H54 (cell line): ENCODE results near the gene DENND5B.
"Not testable (repeated sequence)": the region's sequence is repeated elsewhere in the genome, so short reads cannot be mapped to it uniquely, and the experiment has no call there.

ENCODE experiments used
- DNase-seq: peaks from one replicate; pipeline ENCODE4 v3.0.0; 2011; ENCODE audit warnings: low spot score, mixed read lengths; ENCODE audit not compliant: insufficient read length
- FAIRE-seq: peaks from 3 replicates; lab custom pipeline; 2011; peaks lifted over from hg19 to GRCh38; lab: Jason Lieb, UNC
- POLR2A ChIP-seq: IDR thresholded peaks from 2 replicates; pipeline ENCODE4 v1.6.1; 2011; ENCODE audit warnings: low read depth, mild to moderate bottlenecking, low read length

DENND5B gene

DNA sequence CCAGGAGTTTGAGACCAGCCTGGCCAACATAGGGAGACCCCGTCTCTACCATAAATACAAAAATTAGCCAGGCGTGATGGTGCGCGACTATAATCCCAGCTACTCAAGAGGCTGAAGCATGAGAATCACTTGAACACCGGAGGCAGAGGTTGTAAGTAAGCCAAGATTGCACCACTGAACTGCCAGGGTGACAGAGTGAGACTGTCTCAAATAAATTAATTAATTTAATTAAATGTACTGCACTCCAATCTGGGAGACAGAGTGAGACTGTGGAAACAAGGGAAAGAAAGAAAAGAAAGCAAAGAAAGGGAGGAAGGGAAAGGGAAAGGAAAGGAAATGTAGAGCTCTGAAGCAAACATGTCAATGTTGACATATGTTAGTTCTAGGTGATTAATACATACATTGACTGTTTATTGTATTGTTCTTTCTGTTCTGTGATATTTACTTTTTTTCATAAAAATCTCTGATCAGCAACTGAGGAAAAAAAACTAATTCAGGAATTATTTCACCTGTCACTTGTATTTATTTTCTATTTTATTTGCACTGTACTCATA, 99.6 kb downstream of the DENND5B start:
- no peak for TF ChIP-seq POLR2A
- DNase-seq, result no peak
- peak; percentile 27 for FAIRE-seq

DNA sequence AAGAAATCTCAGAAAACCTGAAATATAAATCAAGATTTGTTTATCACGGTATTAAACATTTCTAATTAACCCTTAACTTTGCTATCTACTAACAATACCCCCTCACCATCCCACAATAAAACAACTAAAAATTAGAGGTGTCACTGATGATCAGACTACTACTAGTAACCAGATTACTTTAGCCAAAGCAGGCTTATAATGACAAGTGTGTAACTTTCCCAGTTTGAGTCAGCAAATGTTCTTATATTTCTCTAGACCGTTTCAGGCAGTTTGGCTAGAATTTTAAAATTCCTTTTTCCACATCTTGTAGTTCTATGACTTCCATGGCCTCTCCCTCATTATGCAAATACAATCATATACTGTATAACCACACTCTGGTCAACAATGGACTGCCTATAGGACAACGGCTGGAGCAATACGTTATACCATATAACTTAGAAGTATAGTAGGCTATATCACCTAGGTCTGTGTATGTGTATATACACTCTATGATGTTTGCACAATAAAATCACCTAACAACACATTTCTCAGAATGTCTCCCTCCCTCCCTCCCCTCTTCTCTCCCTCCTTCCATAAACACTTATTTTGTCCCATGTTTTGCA, 102.1 kb downstream of the DENND5B start:
- DNase-seq (no peak), FAIRE-seq (no peak)
- no peak for TF ChIP-seq POLR2A

DNA sequence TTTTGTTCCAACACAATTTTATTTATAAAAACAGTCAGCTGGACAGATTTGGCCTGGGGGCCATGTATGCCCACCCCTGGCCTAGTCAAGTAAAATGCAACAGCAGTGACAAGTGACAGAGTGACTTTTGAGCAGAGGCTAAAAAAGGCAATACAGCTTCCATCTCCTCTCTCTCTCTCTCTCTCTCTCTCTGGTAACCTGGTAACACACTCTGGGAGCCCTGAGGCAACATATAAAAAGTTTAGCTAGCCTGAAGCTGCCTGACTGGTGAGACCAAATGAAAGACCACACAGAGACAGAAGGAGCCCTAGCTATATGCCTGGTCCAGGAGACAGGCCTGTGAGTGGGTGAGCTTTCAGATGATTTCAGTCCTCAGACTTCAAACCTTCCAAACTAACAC, 105.4 kb downstream of the DENND5B start:
- DNase-seq (no peak), FAIRE-seq (no peak)
- no peak for TF ChIP-seq POLR2A

DNA sequence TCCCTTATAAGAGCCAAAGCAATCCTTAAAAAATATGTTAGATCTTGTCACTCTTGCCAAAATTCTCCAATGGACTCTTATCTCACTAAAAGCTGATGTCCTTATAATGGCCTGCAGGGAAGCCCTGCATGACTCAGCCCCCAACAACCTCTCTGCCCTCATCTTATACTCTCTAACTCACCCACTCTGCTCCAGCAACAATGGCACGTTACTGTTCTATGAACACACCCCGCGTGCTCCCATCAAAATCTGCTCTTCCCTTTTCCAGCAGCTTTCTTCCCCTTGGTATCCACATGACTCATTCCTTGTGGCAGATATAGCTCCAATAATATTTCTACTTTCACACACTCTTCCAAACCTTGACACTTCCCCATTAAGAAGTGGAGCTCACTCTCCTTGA, 108.1 kb downstream of the DENND5B start:
- DNase-seq (peak; percentile 40), FAIRE-seq (peak; percentile 88)
- no peak for TF ChIP-seq POLR2A

DNA sequence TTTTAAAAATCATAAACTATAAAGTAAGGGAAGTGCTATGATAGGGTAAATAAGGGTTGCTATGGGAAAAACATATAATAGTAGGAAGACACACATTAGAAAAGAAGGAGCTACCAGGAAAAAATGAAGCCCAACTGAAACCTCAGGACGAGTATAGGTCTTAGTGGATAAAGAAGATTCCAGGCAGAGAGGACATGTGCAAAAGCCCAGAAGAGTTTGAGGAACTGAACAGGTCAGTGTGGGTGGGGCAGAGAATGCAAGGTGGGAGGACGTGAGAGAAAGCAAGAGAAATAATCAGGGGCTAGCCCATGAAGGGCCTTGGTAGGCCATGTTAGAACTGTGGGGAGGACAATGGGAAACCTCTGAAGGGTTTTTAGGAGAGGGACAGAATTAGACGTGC, 109.5 kb downstream of the DENND5B start:
- TF ChIP-seq POLR2A, result no peak
- no peak for FAIRE-seq

DNA sequence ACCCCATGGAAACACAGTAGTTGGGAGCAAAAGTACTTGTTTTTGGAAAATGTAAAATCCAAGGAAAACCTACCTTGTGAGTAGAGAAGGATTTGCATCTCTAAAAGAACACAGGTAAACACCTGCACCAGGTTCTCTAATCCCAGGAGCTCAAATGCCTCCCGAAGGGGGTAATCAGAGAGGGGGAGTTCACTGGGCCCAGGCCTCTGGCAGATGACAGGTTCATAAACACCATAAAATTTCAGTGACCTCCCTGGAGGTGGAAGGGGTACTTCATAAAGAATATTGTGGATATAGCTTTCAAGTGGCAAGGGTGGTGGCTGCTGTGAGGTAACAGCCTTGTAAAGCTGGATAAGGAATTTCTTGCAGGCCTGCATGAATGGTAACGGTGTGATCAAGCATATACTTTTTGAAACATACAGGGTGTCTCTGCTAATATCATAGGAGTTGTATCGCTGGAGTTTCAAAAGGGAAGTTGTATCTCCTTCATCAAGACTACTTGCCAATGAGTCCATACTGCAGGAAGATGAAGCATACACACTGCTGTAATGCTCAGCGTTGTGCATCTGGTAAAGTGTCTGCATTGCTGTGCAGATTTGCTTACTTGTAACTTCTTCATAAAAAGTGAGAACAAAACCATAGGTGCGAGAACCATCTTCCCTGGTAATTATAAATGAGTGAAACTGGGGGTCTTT, 111.3 kb downstream of the DENND5B start:
- no peak for DNase-seq
- FAIRE-seq, result no peak
- no peak for TF ChIP-seq POLR2A

More for the DNA sequence above, 109.5 kb downstream of the DENND5B start:
- DNase-seq, result no peak

DNA sequence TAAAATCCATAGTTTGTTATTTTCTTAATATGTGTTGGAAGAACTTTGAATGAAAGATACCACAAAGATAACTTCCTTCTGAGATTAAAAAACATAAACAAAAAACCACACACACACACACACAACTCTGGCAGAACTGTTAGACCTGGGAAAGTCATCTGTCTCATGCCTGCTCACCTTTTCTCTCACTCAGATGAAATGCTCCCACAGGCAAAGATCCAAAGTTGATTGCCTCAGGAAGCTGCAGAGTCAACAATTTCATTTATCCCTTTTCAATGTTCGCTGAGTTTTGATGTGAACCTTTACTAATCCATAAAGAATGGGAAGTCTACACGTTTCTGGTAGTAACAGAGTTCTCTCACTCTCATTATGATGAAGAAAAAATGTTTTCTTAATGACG, 112.0 kb downstream of the DENND5B start:
- no peak for TF ChIP-seq POLR2A
- DNase-seq, result no peak
- no peak for FAIRE-seq

DNA sequence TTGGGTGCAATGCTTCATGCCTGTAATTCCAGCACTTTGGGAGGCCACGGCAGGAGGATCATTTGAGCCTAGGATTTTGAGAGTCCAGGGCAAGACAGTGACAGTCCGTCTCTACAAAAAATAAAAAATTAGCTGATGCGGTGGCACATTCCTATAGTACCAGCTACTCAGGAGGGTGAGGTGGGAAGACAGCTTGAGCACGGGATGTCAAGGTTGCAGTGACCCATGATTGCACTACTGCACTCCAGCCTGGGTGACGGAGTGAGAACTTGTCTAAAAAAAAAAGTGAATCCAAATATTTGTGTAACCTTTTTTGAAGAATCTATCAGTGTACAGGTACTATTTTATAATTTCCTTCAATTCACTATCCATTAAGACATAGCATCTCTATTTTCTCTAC, 112.5 kb downstream of the DENND5B start:
- DNase-seq, result no peak
- no peak for FAIRE-seq
- TF ChIP-seq POLR2A, result no peak

DNA sequence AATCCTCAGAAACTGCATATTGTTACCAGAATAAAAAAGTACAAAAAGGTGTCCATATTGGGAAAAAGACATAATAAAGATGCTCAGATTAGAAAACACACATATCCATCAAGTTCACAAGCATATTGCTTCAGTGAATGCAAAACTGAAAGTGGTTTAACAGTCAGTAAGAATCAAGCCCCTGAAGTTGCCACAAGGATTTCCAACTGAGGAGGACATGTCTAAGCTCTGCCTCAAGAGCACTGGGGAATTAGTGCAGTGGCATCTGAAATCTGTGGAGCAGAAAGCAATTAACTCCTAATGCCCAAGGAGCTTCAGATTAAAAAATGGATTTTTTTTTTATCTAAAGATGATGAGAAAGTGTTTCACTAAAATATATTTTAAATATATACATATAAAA, 113.2 kb downstream of the DENND5B start:
- FAIRE-seq (no peak), DNase-seq (no peak)
- TF ChIP-seq POLR2A, result no peak

DNA sequence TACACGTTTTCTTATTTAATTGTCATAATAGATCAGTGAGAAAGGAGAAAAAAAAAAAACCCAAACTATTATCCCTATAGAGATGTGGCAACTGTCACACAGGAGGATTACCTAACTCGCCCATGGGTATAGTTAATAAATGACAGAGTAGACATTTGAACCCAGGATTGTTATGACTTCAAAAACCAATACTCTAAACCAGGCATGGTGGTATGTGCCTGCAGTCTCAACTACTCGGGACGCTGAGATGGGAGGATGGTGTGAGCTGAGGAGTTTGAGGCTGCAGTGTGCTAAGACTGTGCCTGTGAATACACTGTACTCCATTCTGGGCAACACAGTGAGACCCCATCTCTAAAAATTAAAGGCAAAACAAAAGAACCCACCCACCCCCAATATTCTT, 114.5 kb downstream of the DENND5B start:
- FAIRE-seq (no peak), DNase-seq (no peak)
- no peak for TF ChIP-seq POLR2A

DNA sequence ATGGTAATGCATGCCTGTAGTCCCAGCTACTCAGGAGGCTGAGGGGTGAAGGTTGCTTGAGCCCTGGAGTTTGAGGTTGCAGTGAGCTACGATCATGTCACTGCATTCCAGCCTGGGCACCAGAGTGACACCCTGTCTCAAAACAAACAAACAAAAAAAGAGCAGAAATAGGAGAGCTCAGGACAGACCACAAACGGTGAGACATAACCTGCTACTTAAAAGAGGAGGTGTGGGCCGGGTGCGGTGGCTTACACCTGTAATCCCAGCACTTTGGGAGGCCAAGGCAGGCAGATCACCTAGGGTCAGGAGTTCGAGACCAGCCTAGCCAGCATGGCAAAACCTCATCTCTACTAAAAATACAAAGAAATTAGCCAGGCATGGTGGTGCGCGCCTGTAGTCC, 115.3 kb downstream of the DENND5B start:
- not testable (repeated sequence) for DNase-seq, FAIRE-seq

DNA sequence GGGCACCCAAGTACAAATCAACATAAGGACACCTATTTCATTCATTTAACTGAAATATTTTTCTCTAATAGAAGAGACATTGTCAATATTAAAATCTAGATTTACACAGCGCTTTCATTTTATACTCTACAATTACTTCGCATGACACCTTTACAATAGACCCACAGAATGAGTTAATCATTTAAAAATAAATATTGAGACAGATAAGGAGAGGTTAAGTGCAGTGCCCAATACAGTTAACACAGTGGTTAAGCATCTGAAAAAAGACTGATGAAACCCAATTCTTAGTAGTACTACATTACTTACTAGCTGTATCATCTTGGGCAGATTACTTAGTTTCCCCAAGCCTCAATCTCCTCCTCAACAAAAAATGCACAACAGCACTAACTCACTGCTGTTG, 116.2 kb downstream of the DENND5B start:
- no peak for TF ChIP-seq POLR2A
- DNase-seq, result no peak
- no peak for FAIRE-seq

DNA sequence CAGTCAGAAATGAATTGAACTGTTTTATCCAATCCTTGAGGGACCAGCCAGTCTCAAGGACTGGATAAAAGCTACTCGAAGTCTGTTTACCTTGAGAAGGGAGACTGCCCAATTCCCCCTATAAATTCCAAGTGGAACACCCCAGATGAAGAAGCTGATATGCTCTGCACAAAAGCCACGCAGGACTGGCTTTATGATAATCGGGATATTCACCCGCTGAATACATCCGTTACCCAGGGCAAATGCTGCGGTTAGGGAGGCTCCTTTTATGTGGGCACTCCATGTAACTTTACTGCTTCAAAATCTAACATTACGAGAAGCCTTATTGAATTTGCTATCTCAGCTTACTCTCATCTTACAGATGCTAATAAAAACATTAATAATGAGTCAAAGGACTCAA, 119.1 kb downstream of the DENND5B start:
- FAIRE-seq (no peak), DNase-seq (no peak)
- TF ChIP-seq POLR2A, result no peak

DNA sequence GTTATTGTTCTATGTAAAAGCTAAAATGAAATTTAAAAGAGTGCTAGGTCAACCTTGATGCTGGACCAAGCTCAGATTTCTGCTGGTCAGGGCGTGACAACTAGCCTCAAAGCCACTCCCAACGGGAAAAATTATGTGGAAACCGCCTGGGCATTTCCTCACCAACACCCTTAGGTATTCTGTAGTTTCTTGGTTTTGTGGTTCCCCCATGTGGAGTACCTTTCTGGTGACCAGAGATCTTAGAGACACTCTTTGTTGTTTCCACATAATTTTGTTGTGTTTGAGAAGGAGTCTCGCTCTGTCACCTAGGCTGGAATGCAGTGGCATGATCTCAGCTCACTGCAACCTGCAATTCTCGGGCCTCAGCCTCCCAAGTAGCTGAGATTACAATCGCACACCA, 119.9 kb downstream of the DENND5B start:
- FAIRE-seq (no peak), DNase-seq (no peak)
- no peak for TF ChIP-seq POLR2A

DNA sequence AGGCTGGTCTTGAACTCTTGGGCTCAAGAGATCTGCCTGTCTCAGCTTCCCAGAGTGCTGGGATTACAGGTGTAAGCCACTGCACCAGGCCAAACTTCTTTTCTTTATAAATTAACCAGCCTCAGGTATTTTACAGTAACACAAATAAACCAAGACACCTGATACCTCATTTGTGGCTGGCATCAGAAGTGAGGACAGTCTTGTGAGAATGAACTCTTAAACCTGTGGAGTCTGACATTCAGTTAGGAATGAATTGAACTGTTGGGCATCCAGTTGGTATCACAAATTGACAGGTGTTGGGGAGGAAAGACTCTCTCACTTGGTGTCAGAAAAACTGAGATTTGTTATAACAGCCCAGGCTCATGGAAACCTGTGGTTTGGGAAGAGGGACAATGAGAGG, 120.5 kb downstream of the DENND5B start:
- DNase-seq (no peak), FAIRE-seq (no peak)
- TF ChIP-seq POLR2A, result no peak
